CD4-positive, alpha-beta T cell treated with Interleukin-6 at 100 ng/mL for 8 hours (primary cell): ENCODE measurements around the gene SORCS2.

Source experiments
- DNase-seq: peaks from one replicate; pipeline ENCODE4 v3.0.0-alpha.2; 2020; ENCODE audit warnings: mixed read lengths, low spot score

Gene SORCS2

GRCh38 chr4:7510538-7510937, 318.2 kb downstream of the SORCS2 start:
- no peak for DNase-seq

GRCh38 chr4:7511525-7511924, 319.2 kb downstream of the SORCS2 start:
- no peak for DNase-seq

DNA sequence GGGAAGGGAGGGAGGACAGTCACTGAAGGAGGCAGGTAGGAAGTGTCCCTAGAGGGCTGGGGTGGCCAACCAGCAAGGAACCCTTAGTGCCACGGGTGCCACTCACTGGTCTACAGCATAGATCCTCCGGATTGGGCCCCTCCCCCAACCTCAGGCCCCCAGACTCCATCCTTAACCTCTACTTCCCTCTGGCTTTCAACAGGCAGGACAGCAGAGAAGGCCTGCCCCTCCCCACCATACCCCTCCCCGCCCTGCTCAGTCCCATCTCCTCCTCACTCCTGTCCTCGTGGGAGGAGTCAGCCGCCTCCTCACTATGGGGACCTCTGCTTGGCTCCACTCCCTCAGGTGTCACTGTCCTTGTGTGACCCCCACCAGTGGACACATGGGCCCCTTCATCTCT, 320.1 kb downstream of the SORCS2 start:
- no peak for DNase-seq

GRCh38 chr4:7512946-7513345, 320.6 kb downstream of the SORCS2 start:
- no peak for DNase-seq

DNA sequence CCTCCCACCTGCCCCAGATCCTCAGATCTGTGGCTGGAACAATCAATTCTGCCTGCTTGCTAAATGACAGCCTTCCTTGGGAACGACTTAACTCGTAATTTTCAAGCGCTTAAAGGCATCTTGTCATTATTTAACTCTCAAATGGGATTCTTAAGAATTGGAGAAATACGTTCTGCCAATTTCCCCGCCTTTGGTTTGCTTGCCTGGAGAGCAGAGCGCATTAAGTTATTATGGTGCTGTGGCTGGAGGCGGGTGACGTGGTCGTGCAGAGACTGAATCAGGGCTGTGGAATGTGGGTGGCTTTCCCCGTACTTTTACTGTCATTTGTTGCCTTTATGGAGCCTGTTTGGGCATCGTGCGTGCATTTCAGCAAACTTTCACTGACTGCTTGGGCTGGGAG, 321.3 kb downstream of the SORCS2 start:
- DNase-seq: no peak

DNA sequence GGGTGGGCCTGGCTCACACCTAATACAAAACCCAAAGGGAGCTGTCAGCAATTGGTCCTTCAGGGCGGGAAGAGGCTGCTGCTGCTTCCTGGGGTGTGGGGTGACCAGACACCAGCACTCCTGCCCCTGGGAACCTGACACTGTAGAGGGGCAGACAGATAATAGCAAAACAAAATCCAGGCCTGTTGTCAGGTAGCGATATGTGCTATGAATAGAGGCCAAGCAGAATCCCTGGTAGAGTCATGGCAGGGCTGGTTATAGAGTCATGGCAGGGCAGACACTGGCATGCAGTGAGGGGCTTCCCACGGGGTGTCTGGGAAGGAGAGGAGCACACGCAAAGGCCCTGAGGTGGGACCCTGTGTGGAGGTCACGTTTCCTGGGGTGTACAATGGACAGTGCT, 321.9 kb downstream of the SORCS2 start:
- no peak for DNase-seq

GRCh38 chr4:7514789-7515188, 322.5 kb downstream of the SORCS2 start:
- no peak for DNase-seq

- no peak for DNase-seq
Observed at GRCh38 chr4:7515390-7515902, 323.1 kb downstream of the SORCS2 start.

DNA sequence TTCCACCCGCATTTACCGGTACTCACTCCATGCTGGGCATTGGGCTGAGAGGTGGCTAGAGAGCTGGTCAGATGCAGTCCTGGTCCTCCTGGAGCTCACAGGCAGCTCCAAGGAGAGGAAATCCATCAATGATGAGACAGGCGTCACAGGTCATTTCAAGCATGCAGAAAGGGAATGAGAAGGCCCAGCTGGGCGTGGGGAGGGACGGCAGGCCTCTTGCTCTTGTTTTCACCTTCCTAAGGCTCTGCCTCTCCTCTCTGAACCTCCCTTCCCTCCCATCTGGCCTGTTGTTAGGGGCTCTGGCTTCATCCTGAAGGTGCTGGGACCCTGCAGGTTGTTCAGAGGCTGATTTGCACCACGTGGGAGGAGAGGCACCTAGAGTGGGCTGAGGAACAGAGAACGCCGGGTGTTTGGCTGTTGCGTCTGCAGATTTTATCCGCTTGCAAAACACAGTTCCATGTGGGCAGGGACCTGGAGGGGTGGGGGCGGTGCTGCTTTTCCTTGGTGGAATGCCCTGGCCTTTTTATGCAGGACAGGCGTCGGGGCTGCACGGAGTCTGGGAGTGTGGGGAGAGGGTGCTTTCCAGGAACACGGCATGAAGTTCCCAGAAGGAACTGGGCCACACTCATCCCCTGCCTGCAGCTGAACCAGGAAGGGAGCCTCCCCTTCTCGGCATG, 323.9 kb downstream of the SORCS2 start:
- DNase-seq: no peak

GRCh38 chr4:7516773-7517144, 324.4 kb downstream of the SORCS2 start:
- DNase-seq: no peak

- no peak for DNase-seq
Observed at GRCh38 chr4:7518871-7519637, 326.7 kb downstream of the SORCS2 start.

DNA sequence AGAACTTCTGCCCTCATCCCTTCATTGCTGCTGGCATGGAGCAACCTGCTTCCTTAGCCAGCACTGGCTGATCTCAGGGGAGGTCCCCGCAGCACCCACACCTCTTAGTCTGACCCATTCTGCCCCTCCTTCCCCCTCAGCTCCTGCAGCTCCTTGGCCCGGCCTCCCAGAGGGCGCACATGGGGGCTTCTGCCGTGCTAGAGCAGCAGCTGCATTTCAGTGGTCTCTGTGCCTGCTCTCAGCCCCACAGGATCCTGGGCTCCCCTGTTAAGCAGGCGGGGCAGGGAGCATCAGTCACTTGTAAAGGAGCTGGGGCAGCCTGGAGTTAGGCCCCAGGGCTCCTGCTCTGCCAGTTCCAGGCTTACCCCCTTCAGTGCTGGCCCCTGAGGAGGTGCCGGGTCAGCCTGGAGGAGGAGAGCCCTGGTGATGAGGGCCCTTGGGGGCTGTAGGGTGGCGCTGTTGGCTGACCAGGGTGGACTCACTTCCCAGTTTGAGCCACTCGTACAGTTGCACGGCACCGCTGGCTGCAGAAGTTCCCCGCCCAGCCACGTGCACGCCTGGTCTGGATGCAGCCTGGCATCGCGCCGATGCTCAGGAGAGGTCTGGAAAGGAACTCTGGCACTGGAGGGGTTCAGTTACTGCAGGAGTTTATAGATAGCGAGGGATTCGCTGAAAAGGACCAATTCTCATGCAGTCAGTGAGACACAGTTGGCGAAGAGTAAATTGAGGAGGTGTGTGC, 327.5 kb downstream of the SORCS2 start:
- DNase-seq: no peak

DNA sequence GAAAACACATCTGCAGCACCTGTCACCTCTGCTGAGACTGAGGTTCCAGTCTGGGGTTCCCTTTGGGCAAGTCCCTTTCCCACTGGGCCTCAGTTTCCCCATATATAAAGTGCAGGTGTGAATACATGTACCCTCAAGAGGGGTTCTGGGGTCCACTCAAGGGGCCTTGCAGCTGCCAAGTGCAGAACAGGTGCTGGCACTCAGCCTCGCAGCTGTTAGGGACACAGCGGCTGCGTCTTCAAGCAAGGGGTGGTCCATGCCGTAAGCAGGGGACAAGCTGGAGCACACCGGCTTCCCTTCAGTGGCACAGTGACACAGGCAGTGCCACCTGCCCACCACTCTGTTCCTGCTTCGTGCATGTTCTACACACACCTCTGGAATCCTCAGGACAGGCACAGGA, 329.3 kb downstream of the SORCS2 start:
- no peak for DNase-seq

DNA sequence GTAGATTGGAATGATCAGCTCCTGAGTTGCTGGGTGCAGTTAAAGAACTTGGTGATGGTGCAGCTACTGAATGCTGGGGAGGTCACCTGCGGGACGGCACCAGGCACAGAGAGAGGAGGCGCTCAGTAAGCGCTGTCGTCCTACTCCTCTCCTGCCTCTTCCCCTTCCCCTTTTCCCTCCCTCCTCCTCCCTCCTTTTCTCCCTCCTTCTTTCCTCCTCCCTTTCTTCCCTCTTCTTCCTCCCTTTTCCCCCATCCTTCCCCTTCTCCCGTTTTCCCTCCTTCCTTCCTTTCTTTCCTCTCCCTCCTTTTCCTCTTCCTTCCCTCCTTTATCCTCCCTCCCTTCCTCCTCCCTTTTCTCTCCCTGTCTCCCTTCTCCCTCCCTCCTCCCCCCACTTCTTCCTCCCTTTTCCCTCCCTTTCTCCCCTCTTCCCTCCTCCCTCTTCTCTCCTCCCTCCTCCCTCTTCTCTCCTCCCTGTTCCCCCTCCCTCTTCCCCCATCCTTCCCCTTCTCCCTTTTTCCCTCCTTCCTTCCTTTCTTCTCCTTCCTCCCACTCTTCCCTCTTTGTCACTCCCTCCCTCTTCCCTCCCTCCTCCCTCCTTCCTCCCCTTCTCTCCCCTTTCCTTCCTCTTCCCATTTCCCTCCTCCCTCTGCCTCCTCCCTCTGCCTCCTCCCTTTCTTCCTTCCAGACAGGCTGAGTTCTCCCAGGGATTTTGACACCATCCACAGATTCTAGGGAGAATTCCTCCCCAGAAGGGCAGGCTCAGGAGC, 330.3 kb downstream of the SORCS2 start:
- no peak for DNase-seq

- no peak for DNase-seq
Observed at GRCh38 chr4:7523526-7523925, 331.2 kb downstream of the SORCS2 start.

DNA sequence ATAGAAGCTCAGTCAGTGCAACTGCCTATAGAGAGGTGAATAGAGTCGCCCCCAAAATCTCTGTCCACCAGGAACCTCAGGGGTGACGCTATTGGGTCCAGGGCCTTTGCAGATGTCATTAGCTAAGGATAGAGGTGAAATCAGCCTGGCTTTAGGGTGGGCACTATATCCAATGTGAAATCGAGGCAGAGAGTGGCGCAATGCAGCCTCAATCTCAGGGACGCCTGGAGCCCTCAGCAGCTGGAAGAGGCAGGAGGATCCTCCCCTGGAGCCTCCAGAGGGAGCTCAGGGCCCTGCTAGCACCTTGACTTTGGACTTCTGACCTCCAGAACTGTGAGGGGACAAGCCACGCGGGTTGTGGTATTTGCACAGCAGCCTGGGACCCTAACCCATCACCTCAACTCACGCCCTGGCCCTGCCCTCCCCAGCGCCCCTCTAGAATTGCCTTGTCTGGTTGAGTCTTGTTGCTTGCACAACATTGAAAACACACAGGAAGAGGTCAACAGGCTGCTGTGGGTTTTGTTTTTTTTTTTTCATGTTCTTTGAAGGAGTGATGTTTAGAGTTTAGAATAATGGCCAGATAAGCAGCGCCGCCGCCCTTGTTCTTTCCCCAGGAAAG, 331.8 kb downstream of the SORCS2 start:
- DNase-seq: no peak

GRCh38 chr4:7524843-7525242, 332.5 kb downstream of the SORCS2 start:
- DNase-seq: no peak

- DNase-seq: no peak
Observed at GRCh38 chr4:7526491-7526890, 334.2 kb downstream of the SORCS2 start.

DNA sequence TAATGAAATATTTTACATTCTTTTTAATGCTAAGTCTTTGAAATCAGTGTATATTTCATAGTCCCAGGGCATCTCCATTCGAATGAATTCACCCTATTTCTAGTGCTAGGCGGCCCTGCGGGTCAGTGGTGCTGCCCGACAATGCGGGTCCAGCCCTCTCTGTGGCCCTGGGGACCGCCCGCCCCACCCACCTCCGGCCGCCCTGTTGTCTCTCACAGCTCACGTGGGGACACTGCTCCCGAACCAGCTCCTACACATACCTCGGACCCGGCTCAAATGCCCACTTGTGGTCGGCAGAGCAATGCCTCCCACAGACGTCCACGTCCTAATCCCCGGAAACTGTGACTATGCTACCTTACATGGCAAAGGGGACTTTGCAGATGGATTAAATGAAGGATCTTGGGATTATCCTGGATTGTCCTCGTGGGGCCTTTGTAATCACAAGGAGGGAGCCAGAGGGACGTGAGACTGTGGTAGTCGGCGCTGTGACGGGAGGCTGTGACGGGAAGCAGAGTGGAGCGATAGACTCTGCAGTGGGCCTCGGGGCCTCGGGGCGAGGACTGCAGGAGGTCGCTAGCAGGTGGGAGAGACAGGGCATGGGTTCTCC, 334.7 kb downstream of the SORCS2 start:
- no peak for DNase-seq

DNA sequence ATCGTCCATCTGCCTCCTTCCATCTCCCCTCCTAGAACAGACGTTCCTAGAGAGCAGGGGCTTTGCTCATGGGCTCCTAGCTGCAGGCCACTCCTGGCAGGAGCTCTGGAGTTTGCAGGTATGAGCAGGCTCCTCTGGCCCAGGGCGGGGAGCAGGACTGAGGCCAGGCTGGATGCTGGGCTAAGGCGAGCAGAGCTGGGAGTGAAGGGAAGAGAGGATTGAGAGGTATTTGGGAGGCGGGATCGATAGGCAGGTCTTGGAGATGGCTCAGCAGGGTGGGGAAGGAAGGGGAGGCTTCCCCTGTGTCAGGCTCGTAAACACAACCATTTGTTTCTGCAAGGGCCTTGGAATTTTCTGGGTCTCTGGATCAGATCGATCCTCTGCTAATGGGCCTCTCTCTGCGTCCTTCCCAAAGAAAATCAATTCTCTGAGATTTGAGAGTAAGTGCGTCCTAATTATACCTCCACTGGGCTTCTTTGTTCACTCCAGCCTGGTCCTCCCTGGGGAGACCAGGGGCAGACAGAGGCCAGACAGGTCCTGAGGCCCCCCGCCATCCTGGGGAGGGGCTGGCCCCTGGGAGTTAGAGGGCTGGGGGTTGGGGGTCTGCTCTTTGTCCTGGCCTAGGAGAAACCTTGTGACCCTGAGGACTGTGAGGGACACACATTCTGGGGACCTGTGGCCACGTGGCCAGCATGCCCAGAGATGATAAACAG, 337.2 kb downstream of the SORCS2 start:
- DNase-seq: no peak

- no peak for DNase-seq
Observed at GRCh38 chr4:7530082-7530481, 337.7 kb downstream of the SORCS2 start.
